K562 (cell line): Measurements from ENCODE around the gene TMEM151A. TPM values are rescaled to one million over a fixed set of nuclear protein-coding genes. Genes with fewer than 3 reads are reported as not detected.

Source experiments
- ATF1 ChIP-seq, 2 experiments: fragments of 450-650 bp in 1 of 2; IDR thresholded peaks; 2 replicates each; pipeline ENCODE4 v1.6.1; 2016; ENCODE audit warnings: missing compliant biosample characterization in 1 of 2, missing genetic modification characterization in 1 of 2
- BDP1 ChIP-seq: IDR thresholded peaks from 3 replicates; pipeline ENCODE4 v1.6.1; 2011; ENCODE audit not compliant: insufficient read length, insufficient read depth
- CREB1 ChIP-seq, 2 experiments: sonication (generic) in 1 of 2; formaldehyde crosslinking in 1 of 2; IDR thresholded peaks; 2 replicates each; pipeline versions ENCODE4 v1.6.1 to v1.8.0; 2012 to 2022; ENCODE audit warnings: inconsistent platforms in 1 of 2, mild to moderate bottlenecking in 1 of 2, missing genetic modification reagents in 1 of 2, moderate library complexity in 1 of 2
- HIVEP1 ChIP-seq: fragments of 250-450 bp; sonication (Bioruptor Pico); IDR thresholded peaks from 2 replicates; pipeline ENCODE4 v1.4.0; 2020; ENCODE audit warnings: mild to moderate bottlenecking
- JUN ChIP-seq, 2 experiments: sonication (generic) in 1 of 2; formaldehyde crosslinking in 1 of 2; IDR thresholded peaks; 2 replicates each; pipeline versions ENCODE4 v1.6.1 to v1.8.0; 2012 to 2022; ENCODE audit warnings: borderline replicate concordance in 2 of 2, mild to moderate bottlenecking in 2 of 2, improper control_type of control experiment in 1 of 2, low read depth in 1 of 2, low read length in 1 of 2, missing genetic modification reagents in 1 of 2
- KLF6 ChIP-seq: fragments of 250-450 bp; sonication (Bioruptor Pico); IDR thresholded peaks from 2 replicates; pipeline ENCODE4 v1.4.0; 2020; ENCODE audit warnings: mild to moderate bottlenecking, moderate library complexity, borderline replicate concordance
- MYC ChIP-seq, 2 experiments: fragments of 250-450 bp in 1 of 2; sonication (Bioruptor Pico) in 1 of 2; IDR thresholded peaks; 2 replicates each; pipeline versions ENCODE4 v1.5.1 to v1.6.1; 2012 to 2021; ENCODE audit warnings: low read depth in 2 of 2, borderline replicate concordance in 1 of 2, improper control_type of control experiment in 1 of 2, low read length in 1 of 2, mild to moderate bottlenecking in 1 of 2, moderate library complexity in 1 of 2
- NBN ChIP-seq: fragments of 450-650 bp; IDR thresholded peaks from 2 replicates; pipeline ENCODE4 v1.6.1; 2016; ENCODE audit warnings: low read depth, mild to moderate bottlenecking
- PCBP1 ChIP-seq: fragments of 200-400 bp; formaldehyde crosslinking; IDR thresholded peaks from 2 replicates; pipeline ENCODE4 v1.6.1; 2018; ENCODE audit warnings: mild to moderate bottlenecking, low read depth, low read length; ENCODE audit not compliant: poor library complexity, severe bottlenecking
- PHF8 ChIP-seq: fragments of 200-600 bp; sonication (generic); IDR thresholded peaks from 2 replicates; pipeline ENCODE4 v1.6.1; 2012; ENCODE audit warnings: mixed run types, mild to moderate bottlenecking, inconsistent platforms, low read length, moderate library complexity, borderline replicate concordance
- ZNF121 ChIP-seq: sonication (generic); formaldehyde crosslinking; conservative IDR thresholded peaks from 2 replicates; pipeline ENCODE4 v1.8.0; 2022; ENCODE audit warnings: missing genetic modification reagents
- ZNF696 ChIP-seq: fragments of 250-450 bp; sonication (Bioruptor Pico); conservative IDR thresholded peaks from 2 replicates; pipeline ENCODE4 v1.4.0; 2020; ENCODE audit warnings: mild to moderate bottlenecking, moderate library complexity
- ZNF707 ChIP-seq: fragments of 250-450 bp; sonication (Bioruptor Pico); conservative IDR thresholded peaks from 2 replicates; pipeline ENCODE4 v1.8.0; 2022; ENCODE audit warnings: inconsistent platforms, mild to moderate bottlenecking, moderate library complexity
- polyA plus RNA-seq, 8 experiments: library from polyadenylated mRNA; depleted of rRNA in 4 of 8; stranded (reverse) in 5 of 8; unstranded in 3 of 8; fragments of >200 nt; fragmentation: Nextera tagmentation in 2 of 8; fragmentation: Illumina TruSeq in 1 of 8; extraction: Ambion mirVana in 2 of 8; extraction: Trizol in 1 of 8; gene quantifications; 2 replicates each; pipeline versions ENCODE4 v1.2.1 to v1.2.3, GENCODE V29; 2011 to 2014; ENCODE audit warnings: inconsistent platforms in 1 of 8, missing spikeins in 1 of 8
- total RNA-seq, 7 experiments: library from RNA; depleted of rRNA in 6 of 7; stranded (reverse); fragments of >200 nt in 6 of 7; fragmentation: Illumina TruSeq in 2 of 7; extraction: Trizol in 2 of 7; gene quantifications; 2 replicates each; pipeline versions ENCODE4 v1.2.1 to v1.2.3, GENCODE V29; 2011 to 2021; ENCODE audit warnings: low replicate concordance in 1 of 7
- TF ChIP-seq, protein P1 (sequence below), 2 experiments: IDR thresholded peaks; 2 replicates each; pipeline ENCODE4 v1.6.1; 2011; ENCODE audit warnings: borderline replicate concordance in 1 of 2, control low read depth in 1 of 2, low read depth in 1 of 2, low read length in 1 of 2, mild to moderate bottlenecking in 1 of 2, mixed read lengths in 1 of 2, moderate library complexity in 1 of 2; ENCODE audit not compliant: insufficient read depth in 1 of 2, insufficient read length in 1 of 2, poor library complexity in 1 of 2, severe bottlenecking in 1 of 2; ENCODE audit errors: extremely low read depth in 1 of 2
- TF ChIP-seq, protein P2 (sequence below): fragments of 200-800 bp; sonication (Bioruptor generic); IDR thresholded peaks from 2 replicates; pipeline ENCODE4 v1.6.1; 2017; ENCODE audit warnings: missing genetic modification characterization, missing compliant biosample characterization
- TF ChIP-seq, protein P3 (sequence below), 3 experiments: IDR thresholded peaks in 2 of 3; conservative IDR thresholded peaks in 1 of 3; 2 replicates each; pipeline ENCODE4 v1.5.1; 2011 to 2012; ENCODE audit warnings: low read length in 3 of 3, mild to moderate bottlenecking in 3 of 3, control low read depth in 2 of 3, improper control_type of control experiment in 1 of 3, inconsistent platforms in 1 of 3, low read depth in 1 of 3, mixed read lengths in 1 of 3, moderate library complexity in 1 of 3; ENCODE audit not compliant: insufficient read depth in 2 of 3
- TF ChIP-seq, protein P4 (sequence below): fragments of 250-450 bp; sonication (Bioruptor Pico); IDR thresholded peaks from 2 replicates; pipeline ENCODE4 v1.9.0; 2021; ENCODE audit warnings: mild to moderate bottlenecking, inconsistent platforms

The TMEM151A gene
- total and polyA plus RNA-seq, 9 of the 15 experiments (the other 6 are each of a cell fraction or from before 2014, with no cell fraction given) = not detected

- TF ChIP-seq, protein P1, sequence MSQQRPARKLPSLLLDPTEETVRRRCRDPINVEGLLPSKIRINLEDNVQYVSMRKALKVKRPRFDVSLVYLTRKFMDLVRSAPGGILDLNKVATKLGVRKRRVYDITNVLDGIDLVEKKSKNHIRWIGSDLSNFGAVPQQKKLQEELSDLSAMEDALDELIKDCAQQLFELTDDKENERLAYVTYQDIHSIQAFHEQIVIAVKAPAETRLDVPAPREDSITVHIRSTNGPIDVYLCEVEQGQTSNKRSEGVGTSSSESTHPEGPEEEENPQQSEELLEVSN (IDR thresholded peaks at IDR 0.05; ENCODE audit: borderline replicate concordance in 1 of 2, extremely low read depth in 1 of 2, insufficient read depth in 1 of 2, insufficient read length in 1 of 2, low read depth in 1 of 2, low read length in 1 of 2, poor library complexity in 1 of 2, severe bottlenecking in 1 of 2) = peak in 1 of 2 experiments; percentile 74
- TF ChIP-seq ATF1 (CRISPR knock-in tag; IDR thresholded peaks at IDR 0.05) = no peak
- peak; percentile 8; the same call in 1 of the 2 replicates for TF ChIP-seq ATF1 (tag; IDR thresholded peaks at IDR 0.05)
- TF ChIP-seq, protein P2, sequence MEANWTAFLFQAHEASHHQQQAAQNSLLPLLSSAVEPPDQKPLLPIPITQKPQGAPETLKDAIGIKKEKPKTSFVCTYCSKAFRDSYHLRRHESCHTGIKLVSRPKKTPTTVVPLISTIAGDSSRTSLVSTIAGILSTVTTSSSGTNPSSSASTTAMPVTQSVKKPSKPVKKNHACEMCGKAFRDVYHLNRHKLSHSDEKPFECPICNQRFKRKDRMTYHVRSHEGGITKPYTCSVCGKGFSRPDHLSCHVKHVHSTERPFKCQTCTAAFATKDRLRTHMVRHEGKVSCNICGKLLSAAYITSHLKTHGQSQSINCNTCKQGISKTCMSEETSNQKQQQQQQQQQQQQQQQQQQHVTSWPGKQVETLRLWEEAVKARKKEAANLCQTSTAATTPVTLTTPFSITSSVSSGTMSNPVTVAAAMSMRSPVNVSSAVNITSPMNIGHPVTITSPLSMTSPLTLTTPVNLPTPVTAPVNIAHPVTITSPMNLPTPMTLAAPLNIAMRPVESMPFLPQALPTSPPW (CRISPR knock-in tag) = peak; percentile 54; the same call in 1 of the 2 replicates
- peak; percentile 35; the same call in 1 of the 2 replicates for TF ChIP-seq PHF8
- TF ChIP-seq KLF6 (CRISPR knock-in tag) = 0 out of 2 replicates have a peak, but pooled peaks have one; percentile 17
- peak; percentile 8 for TF ChIP-seq PCBP1
- TF ChIP-seq, protein P3, sequence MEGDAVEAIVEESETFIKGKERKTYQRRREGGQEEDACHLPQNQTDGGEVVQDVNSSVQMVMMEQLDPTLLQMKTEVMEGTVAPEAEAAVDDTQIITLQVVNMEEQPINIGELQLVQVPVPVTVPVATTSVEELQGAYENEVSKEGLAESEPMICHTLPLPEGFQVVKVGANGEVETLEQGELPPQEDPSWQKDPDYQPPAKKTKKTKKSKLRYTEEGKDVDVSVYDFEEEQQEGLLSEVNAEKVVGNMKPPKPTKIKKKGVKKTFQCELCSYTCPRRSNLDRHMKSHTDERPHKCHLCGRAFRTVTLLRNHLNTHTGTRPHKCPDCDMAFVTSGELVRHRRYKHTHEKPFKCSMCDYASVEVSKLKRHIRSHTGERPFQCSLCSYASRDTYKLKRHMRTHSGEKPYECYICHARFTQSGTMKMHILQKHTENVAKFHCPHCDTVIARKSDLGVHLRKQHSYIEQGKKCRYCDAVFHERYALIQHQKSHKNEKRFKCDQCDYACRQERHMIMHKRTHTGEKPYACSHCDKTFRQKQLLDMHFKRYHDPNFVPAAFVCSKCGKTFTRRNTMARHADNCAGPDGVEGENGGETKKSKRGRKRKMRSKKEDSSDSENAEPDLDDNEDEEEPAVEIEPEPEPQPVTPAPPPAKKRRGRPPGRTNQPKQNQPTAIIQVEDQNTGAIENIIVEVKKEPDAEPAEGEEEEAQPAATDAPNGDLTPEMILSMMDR (IDR thresholded peaks at IDR 0.05 in 2 of 3, conservative IDR thresholded peaks at IDR 0.05 in 1 of 3; ENCODE audit: insufficient read depth in 2 of 3, low read depth in 1 of 3, low read length in 3 of 3) = 0 out of 6 replicates have a peak, but pooled peaks of 1 of the 3 experiments have one; percentile 2
- 0 out of 2 replicates have a peak, but pooled peaks have one; percentile 15 for TF ChIP-seq JUN (IDR thresholded peaks at IDR 0.05; ENCODE audit: borderline replicate concordance, low read depth, low read length)
- no peak for TF ChIP-seq JUN (CRISPR knock-in tag; IDR thresholded peaks at IDR 0.05; ENCODE audit: borderline replicate concordance)
- no peak for TF ChIP-seq ZNF707 (CRISPR knock-in tag)
- no peak for TF ChIP-seq CREB1 (IDR thresholded peaks at IDR 0.05)
- peak; percentile 2; the same call in 1 of the 2 replicates for TF ChIP-seq CREB1 (CRISPR knock-in tag; IDR thresholded peaks at IDR 0.05)
- peak; percentile 10; the same call in 1 of the 2 replicates for TF ChIP-seq MYC (IDR thresholded peaks at IDR 0.05; ENCODE audit: low read depth, low read length)
- no peak for TF ChIP-seq MYC (CRISPR knock-in tag; IDR thresholded peaks at IDR 0.05; ENCODE audit: borderline replicate concordance, low read depth)
- no peak for TF ChIP-seq ZNF121 (CRISPR knock-in tag)
- no peak for TF ChIP-seq HIVEP1 (CRISPR knock-in tag)
- TF ChIP-seq, protein P4, sequence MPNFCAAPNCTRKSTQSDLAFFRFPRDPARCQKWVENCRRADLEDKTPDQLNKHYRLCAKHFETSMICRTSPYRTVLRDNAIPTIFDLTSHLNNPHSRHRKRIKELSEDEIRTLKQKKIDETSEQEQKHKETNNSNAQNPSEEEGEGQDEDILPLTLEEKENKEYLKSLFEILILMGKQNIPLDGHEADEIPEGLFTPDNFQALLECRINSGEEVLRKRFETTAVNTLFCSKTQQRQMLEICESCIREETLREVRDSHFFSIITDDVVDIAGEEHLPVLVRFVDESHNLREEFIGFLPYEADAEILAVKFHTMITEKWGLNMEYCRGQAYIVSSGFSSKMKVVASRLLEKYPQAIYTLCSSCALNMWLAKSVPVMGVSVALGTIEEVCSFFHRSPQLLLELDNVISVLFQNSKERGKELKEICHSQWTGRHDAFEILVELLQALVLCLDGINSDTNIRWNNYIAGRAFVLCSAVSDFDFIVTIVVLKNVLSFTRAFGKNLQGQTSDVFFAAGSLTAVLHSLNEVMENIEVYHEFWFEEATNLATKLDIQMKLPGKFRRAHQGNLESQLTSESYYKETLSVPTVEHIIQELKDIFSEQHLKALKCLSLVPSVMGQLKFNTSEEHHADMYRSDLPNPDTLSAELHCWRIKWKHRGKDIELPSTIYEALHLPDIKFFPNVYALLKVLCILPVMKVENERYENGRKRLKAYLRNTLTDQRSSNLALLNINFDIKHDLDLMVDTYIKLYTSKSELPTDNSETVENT (CRISPR knock-in tag) = no peak
- no peak for TF ChIP-seq ZNF696
- no peak for TF ChIP-seq BDP1
- no peak for TF ChIP-seq NBN
These were observed 21.0 kb downstream of the TMEM151A start (continued) for GRCh38 chr11:66312549-66313320.
